Transverse colon (tissue), 4 donors: ENCODE data around the gene IRF9.

ENCODE experiments used
- EP300 ChIP-seq: sonication (generic); formaldehyde crosslinking; IDR thresholded peaks from one replicate; pipeline ENCODE4 v1.6.1; 2017; ENCODE audit warnings: antibody characterized with exemption, low read depth
- POLR2A ChIP-seq: fragments of 450-650 bp; IDR thresholded peaks from one replicate; pipeline ENCODE4 v1.6.1; 2016; ENCODE audit warnings: antibody characterized with exemption, mild to moderate bottlenecking, moderate library complexity
- POLR2AphosphoS5 ChIP-seq, 3 donors: sonication (generic); formaldehyde crosslinking; IDR thresholded peaks; one replicate each; pipeline ENCODE4 v1.6.1; 2016; ENCODE audit warnings: antibody characterized with exemption in 3 of 3
- TF ChIP-seq, protein P1 (sequence below), 5 experiments: fragments of 200-600 bp in 3 of 5; fragments of 450-650 bp in 2 of 5; sonication (generic) in 3 of 5; IDR thresholded peaks; 1 replicate in 2 of 5; 2 replicates in 3 of 5; pipeline ENCODE4 v1.5.1; 2016 to 2017; ENCODE audit warnings: antibody characterized with exemption in 5 of 5, inconsistent platforms in 3 of 5, mild to moderate bottlenecking in 2 of 5, moderate library complexity in 1 of 5

DNA sequence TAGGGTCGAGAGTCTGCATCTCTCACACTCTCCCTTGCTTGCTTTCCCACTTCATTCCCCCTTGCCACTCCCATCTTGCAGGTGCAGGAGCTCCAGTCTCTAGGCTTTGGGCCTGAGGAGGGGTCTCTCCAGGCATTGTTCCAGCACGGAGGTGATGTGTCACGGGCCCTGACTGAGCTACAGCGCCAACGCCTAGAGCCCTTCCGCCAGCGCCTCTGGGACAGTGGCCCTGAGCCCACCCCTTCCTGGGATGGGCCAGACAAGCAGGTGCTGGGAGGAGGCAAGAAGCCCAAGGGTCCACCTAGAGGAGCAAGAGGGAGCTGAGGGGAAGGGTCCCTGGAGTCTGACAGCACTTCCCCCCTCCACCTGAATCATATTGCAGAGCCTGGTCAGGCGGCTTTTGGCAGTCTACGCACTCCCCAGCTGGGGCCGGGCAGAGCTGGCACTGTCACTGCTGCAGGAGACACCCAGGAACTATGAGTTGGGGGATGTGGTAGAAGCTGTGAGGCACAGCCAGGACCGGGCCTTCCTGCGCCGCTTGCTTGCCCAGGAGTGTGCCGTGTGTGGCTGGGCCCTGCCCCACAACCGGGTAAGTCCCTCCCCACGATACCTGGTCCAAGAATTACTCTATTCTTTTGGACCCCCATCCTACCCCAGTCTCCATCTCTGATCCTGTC, 9.5 kb upstream of the IRF9 start:
- TF ChIP-seq POLR2A (no peak), POLR2AphosphoS5 (IDR thresholded peaks at IDR 0.05) (no peak), EP300 (no peak)
- TF ChIP-seq, protein P1, sequence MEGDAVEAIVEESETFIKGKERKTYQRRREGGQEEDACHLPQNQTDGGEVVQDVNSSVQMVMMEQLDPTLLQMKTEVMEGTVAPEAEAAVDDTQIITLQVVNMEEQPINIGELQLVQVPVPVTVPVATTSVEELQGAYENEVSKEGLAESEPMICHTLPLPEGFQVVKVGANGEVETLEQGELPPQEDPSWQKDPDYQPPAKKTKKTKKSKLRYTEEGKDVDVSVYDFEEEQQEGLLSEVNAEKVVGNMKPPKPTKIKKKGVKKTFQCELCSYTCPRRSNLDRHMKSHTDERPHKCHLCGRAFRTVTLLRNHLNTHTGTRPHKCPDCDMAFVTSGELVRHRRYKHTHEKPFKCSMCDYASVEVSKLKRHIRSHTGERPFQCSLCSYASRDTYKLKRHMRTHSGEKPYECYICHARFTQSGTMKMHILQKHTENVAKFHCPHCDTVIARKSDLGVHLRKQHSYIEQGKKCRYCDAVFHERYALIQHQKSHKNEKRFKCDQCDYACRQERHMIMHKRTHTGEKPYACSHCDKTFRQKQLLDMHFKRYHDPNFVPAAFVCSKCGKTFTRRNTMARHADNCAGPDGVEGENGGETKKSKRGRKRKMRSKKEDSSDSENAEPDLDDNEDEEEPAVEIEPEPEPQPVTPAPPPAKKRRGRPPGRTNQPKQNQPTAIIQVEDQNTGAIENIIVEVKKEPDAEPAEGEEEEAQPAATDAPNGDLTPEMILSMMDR (IDR thresholded peaks at IDR 0.05): no peak
